Gastrocnemius medialis (tissue), 4 donors: ENCODE data around the gene TMEM131L.

ENCODE experiments used
- POLR2A ChIP-seq, 2 donors: fragments of 450-650 bp; IDR thresholded peaks; one replicate each; pipeline ENCODE4 v1.6.1; 2017; ENCODE audit warnings: antibody characterized with exemption in 2 of 2, mild to moderate bottlenecking in 2 of 2, moderate library complexity in 2 of 2
- TF ChIP-seq, protein P1 (sequence below), 5 experiments: fragments of 450-650 bp in 3 of 5; fragments of 200-600 bp in 2 of 5; sonication (generic) in 2 of 5; IDR thresholded peaks in 4 of 5; conservative IDR thresholded peaks in 1 of 5; 1 replicate in 4 of 5; 2 replicates in 1 of 5; pipeline ENCODE4 v1.5.1; 2016 to 2019; ENCODE audit warnings: antibody characterized with exemption in 5 of 5, mild to moderate bottlenecking in 3 of 5, moderate library complexity in 3 of 5

DNA sequence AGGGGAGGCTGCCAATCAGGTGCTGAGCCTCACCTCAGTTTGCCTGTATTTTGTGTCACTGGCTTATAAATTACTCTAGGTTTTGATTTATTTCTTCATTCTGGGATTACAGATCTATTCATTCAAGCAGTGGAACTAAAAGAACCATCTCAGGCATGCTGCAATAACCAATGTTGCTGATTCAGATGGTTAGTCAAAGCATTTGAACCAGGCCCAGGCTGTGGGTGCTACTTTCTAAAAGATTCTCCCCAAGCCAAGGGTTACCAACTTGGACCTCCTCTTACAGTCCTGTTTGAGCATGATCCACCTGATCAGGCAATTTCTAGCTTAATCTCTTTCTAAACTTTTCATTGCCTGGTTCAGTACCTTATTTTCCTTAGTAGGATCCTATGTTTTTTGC, 67.2 kb downstream of the TMEM131L start:
- TF ChIP-seq, protein P1, sequence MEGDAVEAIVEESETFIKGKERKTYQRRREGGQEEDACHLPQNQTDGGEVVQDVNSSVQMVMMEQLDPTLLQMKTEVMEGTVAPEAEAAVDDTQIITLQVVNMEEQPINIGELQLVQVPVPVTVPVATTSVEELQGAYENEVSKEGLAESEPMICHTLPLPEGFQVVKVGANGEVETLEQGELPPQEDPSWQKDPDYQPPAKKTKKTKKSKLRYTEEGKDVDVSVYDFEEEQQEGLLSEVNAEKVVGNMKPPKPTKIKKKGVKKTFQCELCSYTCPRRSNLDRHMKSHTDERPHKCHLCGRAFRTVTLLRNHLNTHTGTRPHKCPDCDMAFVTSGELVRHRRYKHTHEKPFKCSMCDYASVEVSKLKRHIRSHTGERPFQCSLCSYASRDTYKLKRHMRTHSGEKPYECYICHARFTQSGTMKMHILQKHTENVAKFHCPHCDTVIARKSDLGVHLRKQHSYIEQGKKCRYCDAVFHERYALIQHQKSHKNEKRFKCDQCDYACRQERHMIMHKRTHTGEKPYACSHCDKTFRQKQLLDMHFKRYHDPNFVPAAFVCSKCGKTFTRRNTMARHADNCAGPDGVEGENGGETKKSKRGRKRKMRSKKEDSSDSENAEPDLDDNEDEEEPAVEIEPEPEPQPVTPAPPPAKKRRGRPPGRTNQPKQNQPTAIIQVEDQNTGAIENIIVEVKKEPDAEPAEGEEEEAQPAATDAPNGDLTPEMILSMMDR (IDR thresholded peaks at IDR 0.05 in 4 of 5, conservative IDR thresholded peaks at IDR 0.05 in 1 of 5) = no peak
- no peak for TF ChIP-seq POLR2A (IDR thresholded peaks at IDR 0.05)
